GM18868 (cell line): ENCODE data around the gene DAP.
"Not testable (repeated sequence)": the region's sequence is repeated elsewhere in the genome, so short reads cannot be mapped to it uniquely, and the experiment has no call there.

Experiments
- ATAC-seq: cut with Tn5 transposase; IDR thresholded peaks from one replicate; pipeline ENCODE4 v1.9.1; 2021; ENCODE audit warnings: mild to moderate bottlenecking, moderate library complexity; ENCODE audit not compliant: unreplicated experiment

The DAP gene

GRCh38 chr5:10674582-10674981 lies 86.5 kb downstream of the DAP start:
- no peak for ATAC-seq

GRCh38 chr5:10674096-10674495 lies 86.9 kb downstream of the DAP start:
- no peak for ATAC-seq

GRCh38 chr5:10673407-10673806 lies 87.6 kb downstream of the DAP start:
- ATAC-seq: no peak

- ATAC-seq: no peak
These were observed 88.0 kb downstream of the DAP start for GRCh38 chr5:10673017-10673389.

- no peak for ATAC-seq
These were observed 88.7 kb downstream of the DAP start for GRCh38 chr5:10672146-10673016.

- ATAC-seq: no peak
These were observed 89.7 kb downstream of the DAP start for GRCh38 chr5:10671041-10672008.

GRCh38 chr5:10669983-10670382 lies 91.1 kb downstream of the DAP start:
- no peak for ATAC-seq

- ATAC-seq: no peak
These were observed 92.3 kb downstream of the DAP start for GRCh38 chr5:10668697-10669096.

GRCh38 chr5:10667431-10668057 lies 93.5 kb downstream of the DAP start:
- no peak for ATAC-seq

- no peak for ATAC-seq
These were observed 94.3 kb downstream of the DAP start for GRCh38 chr5:10666531-10667299.

- no peak for ATAC-seq
These were observed 95.2 kb downstream of the DAP start for GRCh38 chr5:10665799-10666198.

- not testable (repeated sequence) for ATAC-seq
These were observed 96.8 kb downstream of the DAP start for GRCh38 chr5:10664180-10664769.

GRCh38 chr5:10663489-10664179 lies 97.4 kb downstream of the DAP start:
- no peak for ATAC-seq

- ATAC-seq: no peak
These were observed 98.2 kb downstream of the DAP start for GRCh38 chr5:10662661-10663488.

- ATAC-seq: no peak
These were observed 99.0 kb downstream of the DAP start for GRCh38 chr5:10662083-10662482.

GRCh38 chr5:10661401-10661800 lies 99.6 kb downstream of the DAP start:
- no peak for ATAC-seq

GRCh38 chr5:10660720-10661387 lies 100.2 kb downstream of the DAP start:
- no peak for ATAC-seq

- no peak for ATAC-seq
These were observed 100.9 kb downstream of the DAP start for GRCh38 chr5:10660135-10660534.
